ENCODE measurements around the gene TRIM56.

TRIM56 gene

DNA sequence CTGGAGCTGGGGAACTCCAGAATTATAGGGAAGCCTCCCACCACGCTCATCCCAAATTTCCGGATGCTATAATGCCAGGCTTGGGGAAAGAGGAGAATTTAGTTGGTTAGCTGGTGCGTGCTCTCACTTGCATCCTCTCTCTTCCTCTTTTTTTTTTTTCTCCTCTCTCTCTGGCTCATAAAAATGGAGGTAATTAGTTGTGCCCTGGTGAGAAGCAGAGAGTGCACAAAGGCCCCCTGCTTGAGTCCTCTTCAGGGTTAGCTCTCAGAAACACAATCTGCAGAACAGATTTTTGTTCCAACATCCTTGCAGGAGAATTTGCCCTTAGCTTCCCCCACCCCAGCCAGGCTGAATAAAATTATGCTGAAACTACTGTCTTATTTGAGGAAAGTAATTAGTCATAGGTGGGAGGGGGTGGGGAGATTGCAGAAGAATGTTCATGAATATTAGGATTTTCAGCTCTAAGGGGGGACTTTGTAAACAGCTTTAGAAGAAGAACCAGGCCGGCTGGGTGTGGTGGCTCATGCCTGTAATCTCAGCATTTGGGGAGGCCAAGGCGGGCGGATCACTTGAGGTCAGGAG, 49.2 kb downstream of the TRIM56 start:
- no peaks in the 10 kb centered on the region for H3K27me3 ChIP-seq (ENCODE audit: control insufficient read depth, insufficient read depth, low read length)
- peaks cover 18% of the 10 kb centered on the region for H3K4me1 ChIP-seq (ENCODE audit: control insufficient read depth, insufficient read depth, low read length)
- no peak overlapping the region for H3K9ac ChIP-seq (ENCODE audit: low read length)
- no peak overlapping the region for H3K4me3 ChIP-seq (ENCODE audit: low read depth, low read length)
- H3K36me3 ChIP-seq (ENCODE audit: control insufficient read depth, insufficient read depth, low read length) = peaks cover 18% of the 10 kb centered on the region; the same call in 1 of the 2 replicates
- H3K9me3 ChIP-seq (ENCODE audit: control insufficient read depth, insufficient read depth, low read depth, low read length) = no peaks in the 10 kb centered on the region
- H3K27ac ChIP-seq (ENCODE audit: low read depth, low read length) = no peak overlapping the region

DNA sequence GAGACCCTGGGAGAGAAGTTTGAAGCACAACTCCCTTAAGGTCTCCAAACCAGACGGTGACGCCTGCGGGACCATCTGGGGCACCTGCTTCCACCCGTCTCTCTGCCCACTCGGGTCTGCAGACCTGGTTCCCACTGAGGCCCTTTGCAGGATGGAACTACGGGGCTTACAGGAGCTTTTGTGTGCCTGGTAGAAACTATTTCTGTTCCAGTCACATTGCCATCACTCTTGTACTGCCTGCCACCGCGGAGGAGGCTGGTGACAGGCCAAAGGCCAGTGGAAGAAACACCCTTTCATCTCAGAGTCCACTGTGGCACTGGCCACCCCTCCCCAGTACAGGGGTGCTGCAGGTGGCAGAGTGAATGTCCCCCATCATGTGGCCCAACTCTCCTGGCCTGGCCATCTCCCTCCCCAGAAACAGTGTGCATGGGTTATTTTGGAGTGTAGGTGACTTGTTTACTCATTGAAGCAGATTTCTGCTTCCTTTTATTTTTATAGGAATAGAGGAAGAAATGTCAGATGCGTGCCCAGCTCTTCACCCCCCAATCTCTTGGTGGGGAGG, 52.5 kb downstream of the TRIM56 start:
- H3K9ac ChIP-seq (ENCODE audit: low read length) = peak overlapping the region; percentile 89
- peaks cover 8% of the 10 kb centered on the region; the same call in 1 of the 2 replicates for H3K36me3 ChIP-seq (ENCODE audit: control insufficient read depth, insufficient read depth, low read length)
- H3K27me3 ChIP-seq (ENCODE audit: control insufficient read depth, insufficient read depth, low read length) = no peaks in the 10 kb centered on the region
- peaks cover 29% of the 10 kb centered on the region for H3K4me1 ChIP-seq (ENCODE audit: control insufficient read depth, insufficient read depth, low read length)
- no peak overlapping the region for H3K4me3 ChIP-seq (ENCODE audit: low read depth, low read length)
- H3K27ac ChIP-seq (ENCODE audit: low read depth, low read length) = peak overlapping the region; percentile 88
- no peaks in the 10 kb centered on the region for H3K9me3 ChIP-seq (ENCODE audit: control insufficient read depth, insufficient read depth, low read depth, low read length)

DNA sequence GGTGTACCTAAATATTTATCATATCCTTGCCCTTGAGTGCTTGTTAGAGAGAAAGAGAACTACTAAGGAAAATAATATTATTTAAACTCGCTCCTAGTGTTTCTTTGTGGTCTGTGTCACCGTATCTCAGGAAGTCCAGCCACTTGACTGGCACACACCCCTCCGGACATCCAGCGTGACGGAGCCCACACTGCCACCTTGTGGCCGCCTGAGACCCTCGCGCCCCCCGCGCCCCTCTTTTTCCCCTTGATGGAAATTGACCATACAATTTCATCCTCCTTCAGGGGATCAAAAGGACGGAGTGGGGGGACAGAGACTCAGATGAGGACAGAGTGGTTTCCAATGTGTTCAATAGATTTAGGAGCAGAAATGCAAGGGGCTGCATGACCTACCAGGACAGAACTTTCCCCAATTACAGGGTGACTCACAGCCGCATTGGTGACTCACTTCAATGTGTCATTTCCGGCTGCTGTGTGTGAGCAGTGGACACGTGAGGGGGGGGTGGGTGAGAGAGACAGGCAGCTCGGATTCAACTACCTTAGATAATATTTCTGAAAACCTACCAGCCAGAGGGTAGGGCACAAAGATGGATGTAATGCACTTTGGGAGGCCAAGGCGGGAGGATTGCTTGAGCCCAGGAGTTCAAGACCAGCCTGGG, 53.1 kb downstream of the TRIM56 start:
- Histone ChIP-seq H3K27me3 (ENCODE audit: control insufficient read depth, insufficient read depth, low read length) (no peaks in the 10 kb centered on the region), H3K9ac (ENCODE audit: low read length) (peak overlapping the region; percentile 89), H3K27ac (ENCODE audit: low read depth, low read length) (peak overlapping the region; percentile 88), H3K4me3 (ENCODE audit: low read depth, low read length) (peak overlapping the region; percentile 31; the same call in 1 of the 2 replicates), H3K9me3 (ENCODE audit: control insufficient read depth, insufficient read depth, low read depth, low read length) (no peaks in the 10 kb centered on the region), H3K4me1 (ENCODE audit: control insufficient read depth, insufficient read depth, low read length) (peaks cover 29% of the 10 kb centered on the region), H3K36me3 (ENCODE audit: control insufficient read depth, insufficient read depth, low read length) (peaks cover 8% of the 10 kb centered on the region; the same call in 1 of the 2 replicates)

DNA sequence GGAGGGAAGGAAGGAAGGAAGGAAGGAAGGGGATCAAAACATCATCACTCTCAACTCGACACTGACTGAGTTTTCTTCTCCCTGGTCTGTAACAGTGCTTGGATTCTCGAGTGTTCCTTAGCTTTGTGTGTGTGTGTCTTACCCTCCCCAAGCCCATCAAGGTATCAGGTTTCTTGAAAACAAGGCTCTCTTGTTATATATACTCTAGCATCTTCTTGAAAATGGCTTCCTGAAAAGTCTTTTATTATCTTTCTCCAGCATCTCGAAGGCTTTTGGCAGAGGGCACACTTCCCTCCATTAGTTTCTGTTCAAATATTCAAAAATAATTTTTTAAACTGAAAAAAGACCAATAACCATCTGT, 55.0 kb downstream of the TRIM56 start:
- peaks cover 3% of the 10 kb centered on the region; the same call in 1 of the 2 replicates for H3K36me3 ChIP-seq (ENCODE audit: control insufficient read depth, insufficient read depth, low read length)
- H3K9ac ChIP-seq (ENCODE audit: low read length) = no peak overlapping the region
- no peak overlapping the region for H3K27ac ChIP-seq (ENCODE audit: low read depth, low read length)
- H3K4me1 ChIP-seq (ENCODE audit: control insufficient read depth, insufficient read depth, low read length) = peaks cover 15% of the 10 kb centered on the region
- no peak overlapping the region for H3K4me3 ChIP-seq (ENCODE audit: low read depth, low read length)
- no peaks in the 10 kb centered on the region for H3K9me3 ChIP-seq (ENCODE audit: control insufficient read depth, insufficient read depth, low read depth, low read length)
- H3K27me3 ChIP-seq (ENCODE audit: control insufficient read depth, insufficient read depth, low read length) = no peaks in the 10 kb centered on the region

DNA sequence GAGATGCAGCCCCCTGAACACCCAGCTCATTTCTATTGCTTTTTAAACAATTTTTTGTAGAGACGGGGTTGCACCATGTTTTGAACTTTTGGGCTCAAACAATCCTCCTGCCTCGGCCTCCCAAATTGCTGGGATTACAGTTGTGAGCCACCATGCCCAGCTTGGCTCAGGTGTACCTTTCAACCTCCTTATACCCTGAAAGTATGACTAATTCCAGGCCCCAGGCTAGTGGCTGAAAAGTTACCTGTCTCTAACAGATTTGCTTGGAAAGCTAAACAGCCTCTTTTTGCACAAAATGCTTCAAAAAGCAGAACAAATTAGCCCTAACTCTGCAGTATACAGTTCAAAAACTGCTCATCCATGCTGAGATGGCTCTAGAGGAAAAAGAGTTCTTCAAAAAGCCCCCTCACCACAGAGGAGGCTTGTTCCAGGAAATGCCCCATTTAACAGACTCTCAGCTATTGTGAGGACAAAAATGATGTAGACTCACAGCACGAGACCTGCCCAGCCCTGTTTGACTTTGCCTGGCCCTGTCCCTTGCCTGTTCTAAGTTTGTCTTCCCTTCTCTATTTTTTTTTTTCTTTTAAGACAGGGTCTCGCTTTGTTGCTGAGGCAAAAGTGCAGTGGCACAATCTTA, 55.6 kb downstream of the TRIM56 start:
- H3K9ac ChIP-seq (ENCODE audit: low read length) = no peak overlapping the region
- no peaks in the 10 kb centered on the region; the same call in 1 of the 2 replicates for H3K36me3 ChIP-seq (ENCODE audit: control insufficient read depth, insufficient read depth, low read length)
- H3K27ac ChIP-seq (ENCODE audit: low read depth, low read length) = peak overlapping the region; percentile 31; the same call in 1 of the 2 replicates
- no peaks in the 10 kb centered on the region for H3K27me3 ChIP-seq (ENCODE audit: control insufficient read depth, insufficient read depth, low read length)
- peaks cover 15% of the 10 kb centered on the region for H3K4me1 ChIP-seq (ENCODE audit: control insufficient read depth, insufficient read depth, low read length)
- H3K9me3 ChIP-seq (ENCODE audit: control insufficient read depth, insufficient read depth, low read depth, low read length) = no peaks in the 10 kb centered on the region
- H3K4me3 ChIP-seq (ENCODE audit: low read depth, low read length) = no peak overlapping the region
